Lower leg skin (tissue), 3 donors: Measurements from ENCODE around the gene MBD4.

Experiments
- CTCF ChIP-seq, 3 donors: fragments of 450-650 bp; IDR thresholded peaks; one replicate each; pipeline ENCODE4 v1.5.1; 2016; ENCODE audit warnings: antibody characterized with exemption in 3 of 3, mild to moderate bottlenecking in 3 of 3, moderate library complexity in 2 of 3
- POLR2A ChIP-seq, 2 donors: fragments of 450-650 bp; IDR thresholded peaks; one replicate each; pipeline ENCODE4 v1.6.1; 2016 to 2017; ENCODE audit warnings: antibody characterized with exemption in 2 of 2, mild to moderate bottlenecking in 1 of 2, moderate library complexity in 1 of 2

- TF ChIP-seq CTCF (IDR thresholded peaks at IDR 0.05) = no peak
- TF ChIP-seq POLR2A (IDR thresholded peaks at IDR 0.05) = no peak
These were observed 46.2 kb upstream of the MBD4 start for GRCh38 chr3:129485721-129486663.
